ENCODE measurements around the gene SYNPO.

GRCh38 chr5:150628936-150629485 is 11.4 kb upstream of the SYNPO start:
- TF ChIP-seq LEF1 (IDR thresholded peaks at IDR 0.05; ENCODE audit: borderline replicate concordance): no peak
- TF ChIP-seq SP1 (IDR thresholded peaks at IDR 0.05): no peak
- TF ChIP-seq FOXM1 (IDR thresholded peaks at IDR 0.05; ENCODE audit: borderline replicate concordance): no peak
- no peak for TF ChIP-seq ELF4 (IDR thresholded peaks at IDR 0.05)
